Measurements from ENCODE around the gene GPR153. TPM values are rescaled to one million over a fixed set of nuclear protein-coding genes. Genes with fewer than 3 reads are reported as not detected.

Gene GPR153
- total and polyA plus RNA-seq, 7 donors = 0.49 to 3.5 (median 2.2) TPM

DNA sequence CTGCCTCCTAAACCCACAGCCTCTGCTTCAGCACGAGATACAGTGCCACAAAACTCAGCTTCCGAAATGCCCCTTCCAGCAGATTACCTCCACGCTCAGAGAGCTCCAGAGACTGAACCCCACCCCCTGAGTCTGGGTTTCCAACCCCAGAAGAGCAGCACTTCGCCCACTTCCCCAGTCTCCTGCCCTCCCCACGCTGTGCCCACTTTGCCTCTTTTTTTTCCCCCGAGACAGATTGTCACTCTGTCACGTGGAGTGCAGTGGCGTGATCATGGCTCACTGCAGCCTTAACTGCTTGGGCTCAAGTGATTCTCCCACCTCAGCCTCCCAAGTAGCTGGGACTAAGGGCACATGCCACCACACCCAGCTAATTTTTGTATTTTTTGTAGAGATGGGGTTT is 35.2 kb downstream of the GPR153 start:
- Histone ChIP-seq H3K27me3 (ENCODE audit: insufficient read depth in 3 of 3, low read length in 2 of 3) (no peaks in the 10 kb centered on the region), H3K4me1 (peaks cover 14% of the 10 kb centered on the region), H3K9me3 (no peaks in the 10 kb centered on the region), H3K4me3 (no peak overlapping the region), H3K27ac (no peak overlapping the region), H3K36me3 (ENCODE audit: insufficient read depth in 1 of 2, low read depth in 1 of 2) (peaks cover 2 to 87% of the 10 kb centered on the region in 2 donors)
- WGBS, 3 donors = 89 to 90% (median 90%) methylated on average over 8 of the region's 8 CpGs
- intact Hi-C loops (cut with DNase I) = no loop called here
- DNase-seq (no peak), ATAC-seq (no peak)
- TF ChIP-seq, protein P1, sequence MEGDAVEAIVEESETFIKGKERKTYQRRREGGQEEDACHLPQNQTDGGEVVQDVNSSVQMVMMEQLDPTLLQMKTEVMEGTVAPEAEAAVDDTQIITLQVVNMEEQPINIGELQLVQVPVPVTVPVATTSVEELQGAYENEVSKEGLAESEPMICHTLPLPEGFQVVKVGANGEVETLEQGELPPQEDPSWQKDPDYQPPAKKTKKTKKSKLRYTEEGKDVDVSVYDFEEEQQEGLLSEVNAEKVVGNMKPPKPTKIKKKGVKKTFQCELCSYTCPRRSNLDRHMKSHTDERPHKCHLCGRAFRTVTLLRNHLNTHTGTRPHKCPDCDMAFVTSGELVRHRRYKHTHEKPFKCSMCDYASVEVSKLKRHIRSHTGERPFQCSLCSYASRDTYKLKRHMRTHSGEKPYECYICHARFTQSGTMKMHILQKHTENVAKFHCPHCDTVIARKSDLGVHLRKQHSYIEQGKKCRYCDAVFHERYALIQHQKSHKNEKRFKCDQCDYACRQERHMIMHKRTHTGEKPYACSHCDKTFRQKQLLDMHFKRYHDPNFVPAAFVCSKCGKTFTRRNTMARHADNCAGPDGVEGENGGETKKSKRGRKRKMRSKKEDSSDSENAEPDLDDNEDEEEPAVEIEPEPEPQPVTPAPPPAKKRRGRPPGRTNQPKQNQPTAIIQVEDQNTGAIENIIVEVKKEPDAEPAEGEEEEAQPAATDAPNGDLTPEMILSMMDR (IDR thresholded peaks at IDR 0.05) = no peak

GRCh38 chr1:6224718-6225117 is 36.2 kb downstream of the GPR153 start:
- ATAC-seq = no peak
- TF ChIP-seq, protein P1 (IDR thresholded peaks at IDR 0.05) = no peak
- 74 to 84% (median 80%) methylated on average over 15 of the region's 15 CpGs for WGBS, 3 donors
- H3K4me3 ChIP-seq = no peak overlapping the region
- H3K27me3 ChIP-seq (ENCODE audit: insufficient read depth in 3 of 3, low read length in 2 of 3) = no peaks in the 10 kb centered on the region
- H3K27ac ChIP-seq = no peak overlapping the region
- intact Hi-C loops (cut with DNase I) = no loop called here
- H3K4me1 ChIP-seq = peaks cover 14% of the 10 kb centered on the region
- peaks cover 2 to 78% of the 10 kb centered on the region in 2 donors for H3K36me3 ChIP-seq (ENCODE audit: insufficient read depth in 1 of 2, low read depth in 1 of 2)
- DNase-seq = peak in 1 of 2 donors; percentile 38
- no peaks in the 10 kb centered on the region for H3K9me3 ChIP-seq

DNA sequence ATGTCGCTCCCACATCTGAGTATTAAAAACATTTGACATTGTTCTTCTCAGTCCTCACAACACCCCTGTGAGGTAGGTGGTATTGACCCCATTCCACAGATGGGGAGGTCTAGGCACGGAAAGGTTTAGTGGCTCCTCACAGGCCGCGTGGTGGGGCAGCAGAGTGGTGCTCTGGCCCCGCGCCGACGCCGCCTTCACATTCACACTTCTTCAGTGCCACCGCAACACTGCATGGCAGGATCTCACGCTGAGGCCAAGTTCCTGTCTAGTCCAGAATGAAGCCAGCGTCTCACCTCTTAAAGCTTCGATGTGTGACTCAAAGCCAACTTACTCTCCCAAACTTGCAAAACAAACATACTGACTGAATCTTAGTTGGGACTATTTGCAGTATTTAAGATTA is 37.3 kb downstream of the GPR153 start:
- no peak for ATAC-seq
- DNase-seq = no peak
- no peak overlapping the region for H3K4me3 ChIP-seq
- WGBS, 3 donors = 96 to 98% (median 97%) methylated on average over 13 of the region's 13 CpGs
- no peak overlapping the region for H3K27ac ChIP-seq
- H3K4me1 ChIP-seq = peaks cover 14% of the 10 kb centered on the region
- intact Hi-C loops (cut with DNase I) = no loop called here
- no peaks in the 10 kb centered on the region for H3K27me3 ChIP-seq (ENCODE audit: insufficient read depth in 3 of 3, low read length in 2 of 3)
- no peaks in the 10 kb centered on the region for H3K9me3 ChIP-seq
- H3K36me3 ChIP-seq (ENCODE audit: insufficient read depth in 1 of 2, low read depth in 1 of 2) = peaks cover 2 to 70% of the 10 kb centered on the region in 2 donors
- TF ChIP-seq, protein P1 (IDR thresholded peaks at IDR 0.05) = no peak

GRCh38 chr1:6222636-6223035 is 38.3 kb downstream of the GPR153 start:
- Histone ChIP-seq H3K4me1 (peaks cover 14% of the 10 kb centered on the region), H3K27ac (peak overlapping the region; percentile 27), H3K27me3 (ENCODE audit: insufficient read depth in 3 of 3, low read length in 2 of 3) (no peaks in the 10 kb centered on the region), H3K4me3 (no peak overlapping the region), H3K36me3 (ENCODE audit: insufficient read depth in 1 of 2, low read depth in 1 of 2) (peaks cover 2 to 66% of the 10 kb centered on the region in 2 donors), H3K9me3 (no peaks in the 10 kb centered on the region)
- 31 to 51% (median 36%) methylated on average over 6 of the region's 6 CpGs for WGBS, 3 donors
- TF ChIP-seq, protein P1 (IDR thresholded peaks at IDR 0.05) = no peak
- intact Hi-C loops (cut with DNase I) = no loop called here
- DNase-seq (peak; percentile 64 to 67), ATAC-seq (peak in 2 of 4 donors; percentile 36 to 47)

DNA sequence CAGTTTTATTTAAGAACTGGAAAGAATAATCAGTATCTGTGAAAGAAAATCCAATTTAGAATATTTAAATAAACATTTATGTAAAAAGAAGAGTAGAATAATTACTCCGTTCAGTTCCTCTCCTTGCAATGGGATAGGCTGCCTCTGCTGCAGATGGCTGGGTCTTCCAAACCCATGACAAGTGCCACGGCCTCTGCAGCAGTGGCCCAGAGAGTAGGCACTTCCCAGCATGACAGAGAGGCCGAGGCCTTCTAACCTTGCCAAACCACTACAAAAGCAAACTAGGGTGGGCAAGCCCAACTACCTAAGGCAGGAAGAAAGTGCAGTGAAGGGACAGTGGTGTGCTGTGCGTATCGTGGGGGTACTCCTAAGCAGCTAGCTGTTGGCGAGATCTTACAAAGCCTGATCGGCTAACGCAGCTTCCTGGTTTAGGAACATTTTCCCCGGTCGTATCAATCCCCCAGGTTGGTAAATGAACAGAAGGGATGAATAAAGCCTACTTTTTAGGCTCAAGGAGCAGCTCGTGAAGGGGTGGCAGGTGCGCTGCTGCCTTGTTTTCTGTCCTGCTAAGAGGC is 39.6 kb downstream of the GPR153 start:
- H3K27me3 ChIP-seq (ENCODE audit: insufficient read depth in 3 of 3, low read length in 2 of 3) = no peaks in the 10 kb centered on the region
- no peak overlapping the region for H3K27ac ChIP-seq
- H3K4me1 ChIP-seq = peaks cover 14% of the 10 kb centered on the region
- no peak overlapping the region for H3K4me3 ChIP-seq
- TF ChIP-seq, protein P1 (IDR thresholded peaks at IDR 0.05) = no peak
- DNase-seq (no peak), ATAC-seq (no peak)
- peaks cover 0 to 57% of the 10 kb centered on the region in 2 donors for H3K36me3 ChIP-seq (ENCODE audit: insufficient read depth in 1 of 2, low read depth in 1 of 2)
- WGBS, 3 donors = 90 to 94% (median 90%) methylated on average over 12 of the region's 12 CpGs
- intact Hi-C loops (cut with DNase I) = no loop called here
- no peaks in the 10 kb centered on the region for H3K9me3 ChIP-seq

All from psoas muscle (tissue), 8 donors.